NCI-H526 treated with DMSO at 0.1 percent for 48 hours (cell line): ENCODE data around the gene OR8S1.
"Not testable (repeated sequence)": the region's sequence is repeated elsewhere in the genome, so short reads cannot be mapped to it uniquely, and the experiment has no call there.

Source experiments
- DNase-seq: peaks from one replicate; lab custom pipeline; 2025; lab: John Stamatoyannopoulos, UW

The OR8S1 gene

GRCh38 chr12:48525332-48525731 lies at the start of gene OR8S1:
TSS of gene OR8S1 (plus strand) at chr12:48525632. CDS start at chr12:48525632, 0 bp downstream.
- DNase-seq, result no peak

- DNase-seq, result no peak
Observed at GRCh38 chr12:48482198-48482597, 43.2 kb upstream of the OR8S1 start, which contains the start of gene C12orf54. TSS of gene C12orf54 (plus strand) at chr12:48482498. CDS start at chr12:48483297, 799 bp downstream.

- no peak for DNase-seq
Observed at GRCh38 chr12:48482930-48483329, 42.5 kb upstream of the OR8S1 start.

- DNase-seq, result no peak
Observed at GRCh38 chr12:48486261-48486660, 39.2 kb upstream of the OR8S1 start.

DNA sequence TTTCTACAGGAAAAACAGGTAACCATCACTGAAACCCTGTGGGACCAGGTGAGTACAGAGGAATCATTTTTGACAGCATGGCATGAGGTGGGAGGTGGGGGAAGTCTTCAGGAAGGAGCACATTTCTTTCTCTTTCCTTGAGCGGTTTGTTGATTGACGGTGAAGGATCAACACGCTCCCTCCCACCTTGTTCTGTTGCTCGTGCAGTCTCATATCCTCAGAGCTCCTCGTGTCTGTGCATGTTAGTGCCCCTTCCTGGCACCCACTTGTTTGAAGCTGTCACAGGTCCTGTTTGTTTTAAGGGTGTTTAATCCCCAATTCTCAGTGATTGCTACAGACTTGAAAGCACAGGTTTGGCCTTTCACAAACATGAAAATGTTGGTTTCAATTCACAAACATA lies 38.8 kb upstream of the OR8S1 start:
- DNase-seq, result no peak

GRCh38 chr12:48489012-48489411 lies 36.4 kb upstream of the OR8S1 start:
- no peak for DNase-seq

GRCh38 chr12:48489456-48489855 lies 36.0 kb upstream of the OR8S1 start:
- not testable (repeated sequence) for DNase-seq

DNA sequence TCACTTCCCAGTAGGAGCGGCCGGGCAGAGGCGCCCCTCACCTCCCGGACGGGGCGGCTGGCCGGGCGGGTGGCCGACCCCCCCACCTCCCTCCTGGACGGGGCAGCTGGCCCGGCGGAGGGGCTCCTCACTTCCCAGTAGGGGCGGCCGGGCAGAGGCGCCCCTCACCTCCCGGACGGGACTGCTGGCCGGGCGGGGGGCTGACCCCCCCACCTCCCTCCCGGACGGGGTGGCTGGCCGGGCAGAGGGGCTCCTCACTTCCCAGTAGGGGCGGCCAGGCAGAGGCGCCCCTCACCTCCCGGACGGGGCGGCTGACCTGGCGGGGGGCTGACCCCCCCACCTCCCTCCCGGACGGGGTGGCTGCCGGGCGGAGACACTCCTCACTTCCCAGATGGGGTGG lies 25.2 kb upstream of the OR8S1 start:
- DNase-seq, result not testable (repeated sequence)

GRCh38 chr12:48506836-48507235 lies 18.6 kb upstream of the OR8S1 start:
- DNase-seq, result not testable (repeated sequence)

DNA sequence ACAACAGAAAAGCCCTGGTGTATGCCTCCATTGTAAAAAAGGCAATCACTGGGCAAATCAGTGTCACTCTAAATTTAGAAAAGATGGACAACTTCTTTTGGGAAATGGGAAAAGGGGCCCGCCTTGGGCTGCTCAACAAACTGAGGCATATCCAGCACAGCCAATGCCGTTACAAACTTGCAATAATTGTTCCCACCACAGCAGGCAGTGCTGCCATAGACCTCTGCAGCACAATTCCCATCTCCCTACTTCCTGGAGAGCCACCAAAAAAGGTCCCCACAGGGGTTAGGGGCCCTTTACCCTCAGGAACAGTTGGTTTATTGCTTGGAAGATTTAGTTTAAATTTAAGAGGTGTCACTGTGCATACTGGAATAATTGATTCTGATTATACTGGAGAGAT lies 16.4 kb upstream of the OR8S1 start:
- DNase-seq, result no peak

DNA sequence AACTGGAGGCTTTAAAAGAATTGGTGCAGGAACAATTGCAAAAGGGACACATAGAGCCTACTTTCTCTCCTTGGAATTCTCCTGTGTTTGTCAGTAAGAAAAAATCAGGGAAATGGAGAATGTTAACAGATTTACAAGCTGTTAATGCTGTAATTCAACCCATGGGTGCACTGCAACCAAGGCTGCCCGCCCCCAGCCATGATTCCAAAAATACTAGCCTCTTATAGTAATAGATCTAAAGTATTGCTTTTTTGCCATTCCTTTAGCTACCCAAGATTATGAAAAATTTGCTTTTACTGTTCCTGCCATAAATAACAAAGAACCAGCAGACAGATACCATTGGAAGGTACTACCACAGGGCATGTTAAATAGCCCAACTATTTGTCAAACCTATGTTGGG lies 15.3 kb upstream of the OR8S1 start:
- DNase-seq, result no peak

DNA sequence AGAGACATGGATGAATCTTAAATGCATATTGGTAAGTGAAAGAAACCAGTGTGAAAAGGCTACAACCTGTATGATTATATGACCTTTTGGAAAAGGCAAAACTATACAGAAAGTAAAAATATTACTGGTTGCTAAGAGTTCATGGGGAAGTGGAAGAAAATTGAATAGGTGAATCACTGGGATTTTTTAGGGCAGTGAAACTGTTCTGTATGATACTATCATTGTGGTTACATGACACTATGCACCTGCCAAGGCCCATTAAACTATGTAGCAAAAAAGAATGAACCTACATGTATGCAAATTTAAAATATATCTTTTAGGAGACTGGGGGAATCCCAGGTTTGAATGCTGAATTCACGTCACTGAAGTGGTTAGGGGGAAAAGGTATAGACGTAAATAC lies 12.6 kb upstream of the OR8S1 start:
- DNase-seq, result no peak

GRCh38 chr12:48514728-48515127 lies 10.7 kb upstream of the OR8S1 start:
- DNase-seq, result no peak

- not testable (repeated sequence) for DNase-seq
Observed at GRCh38 chr12:48520381-48520780, 5.1 kb upstream of the OR8S1 start.

DNA sequence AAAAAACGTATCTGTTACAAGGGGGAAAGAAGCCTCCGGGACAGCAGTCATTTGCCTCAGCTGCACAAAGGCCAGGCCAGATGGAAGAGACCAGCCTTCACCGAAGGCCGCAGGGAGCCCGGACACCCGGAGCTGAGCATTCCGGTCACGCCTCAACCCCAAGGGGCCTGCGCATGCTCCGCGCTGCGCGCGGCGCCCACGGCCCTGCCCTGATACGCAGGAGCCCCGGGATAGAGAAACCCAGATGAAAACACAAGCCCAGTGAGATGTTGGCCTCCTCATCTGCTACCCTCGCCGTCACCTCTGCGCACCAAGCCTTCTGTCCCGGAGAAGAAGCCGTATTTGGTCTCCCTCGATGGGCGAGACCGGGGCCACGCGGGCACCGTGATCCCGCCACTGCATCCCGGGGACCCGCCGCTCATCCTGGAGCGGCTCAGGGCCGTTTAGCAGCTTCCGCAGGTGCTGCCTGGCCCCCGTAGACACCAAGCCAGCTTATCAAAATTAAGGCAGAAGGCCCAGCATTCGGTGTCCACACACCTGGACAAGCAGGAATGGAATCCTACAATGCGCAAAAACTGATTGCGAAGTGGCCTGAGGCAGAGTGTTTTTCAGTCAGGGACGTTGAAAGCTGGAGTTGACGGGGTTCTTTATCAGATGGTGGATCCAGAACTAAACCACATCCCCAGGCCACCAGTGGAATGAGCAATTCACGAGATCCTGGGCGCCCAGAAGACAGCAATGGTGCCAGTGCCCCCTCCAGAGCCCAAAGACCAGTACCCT lies 2.6 kb downstream of the OR8S1 start:
- no peak for DNase-seq

DNA sequence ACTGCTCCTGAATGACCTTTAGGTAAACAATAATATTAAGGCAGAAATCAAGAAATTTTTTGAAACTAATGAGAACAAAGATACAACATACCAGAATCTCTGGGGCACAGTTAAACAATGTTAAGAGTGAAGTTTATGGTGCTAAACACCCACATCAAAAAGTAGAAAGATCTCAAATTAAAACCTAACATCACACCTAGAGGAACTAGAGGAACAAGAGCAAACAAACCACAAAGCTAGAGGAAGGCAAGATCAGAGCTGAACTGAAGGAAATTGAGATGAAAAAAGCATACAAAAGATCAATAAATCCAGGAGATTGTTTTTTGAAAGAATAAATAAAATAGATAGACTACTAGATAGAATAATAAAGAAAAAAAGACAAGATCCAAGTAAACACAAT lies 7.2 kb downstream of the OR8S1 start:
- DNase-seq, result no peak

DNA sequence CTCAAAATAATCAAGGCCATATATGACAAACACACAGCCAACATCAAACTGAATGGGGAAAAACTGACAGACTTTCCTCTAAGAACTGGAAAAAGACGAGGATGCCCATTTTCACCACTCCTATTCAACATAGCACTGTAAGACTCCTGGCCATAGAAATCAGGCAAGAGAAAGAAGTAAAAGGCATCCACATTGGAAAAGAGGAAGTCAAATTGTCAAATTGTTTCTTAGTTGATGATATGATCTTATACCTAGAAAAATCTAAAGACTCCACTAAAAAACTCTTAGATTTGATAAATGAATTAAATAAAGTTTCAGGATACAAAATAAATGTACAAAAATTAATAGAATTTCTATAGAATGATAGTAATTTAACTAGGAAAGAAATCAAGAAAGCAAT lies 11.2 kb downstream of the OR8S1 start:
- no peak for DNase-seq

GRCh38 chr12:48542300-48542928 lies 17.0 kb downstream of the OR8S1 start:
- peak; percentile 17 for DNase-seq

GRCh38 chr12:48545833-48546469 lies 20.5 kb downstream of the OR8S1 start:
- no peak for DNase-seq

GRCh38 chr12:48547012-48547411 lies 21.6 kb downstream of the OR8S1 start:
- not testable (repeated sequence) for DNase-seq

DNA sequence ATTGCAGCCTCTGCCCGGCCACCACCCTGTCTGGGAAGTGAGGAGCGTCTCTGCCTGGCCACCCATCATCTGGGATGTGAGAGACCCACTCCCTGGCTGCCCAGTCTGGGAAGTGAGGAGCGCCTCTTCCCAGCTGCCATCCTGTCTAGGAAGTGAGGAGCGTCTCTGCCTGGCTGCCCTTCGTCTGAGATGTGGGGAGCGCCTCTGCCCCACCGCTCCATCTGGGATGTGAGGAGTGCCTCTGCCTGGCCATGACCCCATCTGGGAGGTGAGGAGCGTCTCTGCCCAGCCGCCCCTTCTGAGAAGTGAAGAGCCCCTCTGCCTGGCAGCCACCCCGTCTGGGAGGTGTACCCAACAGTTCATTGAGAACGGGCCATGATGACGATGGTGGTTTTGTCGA lies 26.2 kb downstream of the OR8S1 start:
- DNase-seq, result not testable (repeated sequence)

DNA sequence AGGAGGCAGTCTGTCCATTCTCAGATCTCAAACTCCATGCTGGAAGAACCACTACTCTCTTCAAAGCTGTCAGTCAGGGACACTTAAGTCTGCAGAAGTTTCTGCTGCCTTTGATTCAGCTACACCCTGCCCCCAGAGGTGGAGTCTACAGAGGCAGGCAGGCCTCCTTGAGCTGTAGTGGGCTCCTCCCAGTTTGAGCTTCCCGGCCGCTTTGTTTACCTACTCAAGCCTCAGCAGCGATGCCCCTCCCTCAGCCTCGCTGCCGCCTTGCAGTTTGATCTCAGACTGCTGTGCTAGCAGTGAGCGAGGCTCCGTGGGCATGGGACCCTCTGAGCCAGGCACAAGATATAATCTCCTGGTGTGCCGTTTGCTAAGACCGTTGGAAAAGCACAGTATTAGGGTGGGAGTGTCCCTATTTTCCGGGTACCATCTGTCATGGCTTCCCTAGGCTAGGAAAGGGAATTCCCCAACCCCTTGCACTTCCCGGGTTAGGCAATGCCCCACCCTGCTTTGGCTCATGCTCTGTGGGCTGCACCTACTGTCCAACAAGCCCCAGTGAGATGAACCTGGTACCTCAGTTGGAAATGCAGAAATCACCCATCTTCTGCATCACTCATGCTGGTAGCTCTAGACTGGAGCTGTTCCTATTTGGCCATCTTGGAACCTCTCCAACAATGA lies 28.4 kb downstream of the OR8S1 start:
- DNase-seq, result not testable (repeated sequence)
